GM12872 (cell line): ENCODE measurements around the gene AMBRA1.

Experiments used
- TF ChIP-seq, protein P1 (sequence below): IDR thresholded peaks from 3 replicates; pipeline ENCODE4 v1.5.1; 2011; ENCODE audit warnings: low read depth, mild to moderate bottlenecking, low read length, moderate library complexity; ENCODE audit not compliant: insufficient read depth

The AMBRA1 gene

DNA sequence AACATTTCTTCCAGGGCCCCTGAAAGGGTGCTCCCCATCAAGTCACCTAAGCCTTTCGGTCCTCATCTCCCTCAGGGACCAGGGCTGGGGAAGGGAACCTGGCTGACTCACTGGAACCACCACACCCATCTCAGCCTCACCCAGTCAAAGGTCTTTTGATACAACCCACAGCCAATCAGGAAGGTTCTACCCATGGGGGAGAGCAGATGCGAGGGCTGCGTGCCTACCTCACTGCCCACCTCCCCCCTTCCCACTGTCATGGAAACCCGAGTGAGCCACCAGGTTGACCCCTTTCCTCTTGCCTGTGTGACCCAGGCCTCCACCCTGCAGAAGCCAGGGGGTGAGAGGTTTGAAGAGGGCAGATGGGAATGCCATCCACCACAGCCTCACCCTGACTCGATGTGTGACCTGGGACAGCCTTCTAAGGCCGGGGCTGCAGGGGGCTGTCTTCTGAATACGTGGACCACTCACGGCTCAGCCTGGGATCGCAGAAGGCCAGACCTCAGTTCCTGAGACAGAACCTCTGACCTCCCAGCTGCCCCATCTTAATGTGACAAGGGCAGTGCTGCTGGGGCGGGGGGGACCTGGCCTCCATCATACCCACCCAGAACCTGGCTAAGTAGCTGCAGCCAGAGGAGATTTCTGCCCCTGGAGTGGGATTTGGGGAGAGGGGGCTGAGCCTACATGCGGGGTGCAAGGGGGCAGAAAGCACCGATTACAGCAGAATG, 209.7 kb downstream of the AMBRA1 start:
- TF ChIP-seq, protein P1, sequence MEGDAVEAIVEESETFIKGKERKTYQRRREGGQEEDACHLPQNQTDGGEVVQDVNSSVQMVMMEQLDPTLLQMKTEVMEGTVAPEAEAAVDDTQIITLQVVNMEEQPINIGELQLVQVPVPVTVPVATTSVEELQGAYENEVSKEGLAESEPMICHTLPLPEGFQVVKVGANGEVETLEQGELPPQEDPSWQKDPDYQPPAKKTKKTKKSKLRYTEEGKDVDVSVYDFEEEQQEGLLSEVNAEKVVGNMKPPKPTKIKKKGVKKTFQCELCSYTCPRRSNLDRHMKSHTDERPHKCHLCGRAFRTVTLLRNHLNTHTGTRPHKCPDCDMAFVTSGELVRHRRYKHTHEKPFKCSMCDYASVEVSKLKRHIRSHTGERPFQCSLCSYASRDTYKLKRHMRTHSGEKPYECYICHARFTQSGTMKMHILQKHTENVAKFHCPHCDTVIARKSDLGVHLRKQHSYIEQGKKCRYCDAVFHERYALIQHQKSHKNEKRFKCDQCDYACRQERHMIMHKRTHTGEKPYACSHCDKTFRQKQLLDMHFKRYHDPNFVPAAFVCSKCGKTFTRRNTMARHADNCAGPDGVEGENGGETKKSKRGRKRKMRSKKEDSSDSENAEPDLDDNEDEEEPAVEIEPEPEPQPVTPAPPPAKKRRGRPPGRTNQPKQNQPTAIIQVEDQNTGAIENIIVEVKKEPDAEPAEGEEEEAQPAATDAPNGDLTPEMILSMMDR = no peak

GRCh38 chr11:46383404-46383758, 210.4 kb downstream of the AMBRA1 start:
- TF ChIP-seq, protein P1 = no peak

DNA sequence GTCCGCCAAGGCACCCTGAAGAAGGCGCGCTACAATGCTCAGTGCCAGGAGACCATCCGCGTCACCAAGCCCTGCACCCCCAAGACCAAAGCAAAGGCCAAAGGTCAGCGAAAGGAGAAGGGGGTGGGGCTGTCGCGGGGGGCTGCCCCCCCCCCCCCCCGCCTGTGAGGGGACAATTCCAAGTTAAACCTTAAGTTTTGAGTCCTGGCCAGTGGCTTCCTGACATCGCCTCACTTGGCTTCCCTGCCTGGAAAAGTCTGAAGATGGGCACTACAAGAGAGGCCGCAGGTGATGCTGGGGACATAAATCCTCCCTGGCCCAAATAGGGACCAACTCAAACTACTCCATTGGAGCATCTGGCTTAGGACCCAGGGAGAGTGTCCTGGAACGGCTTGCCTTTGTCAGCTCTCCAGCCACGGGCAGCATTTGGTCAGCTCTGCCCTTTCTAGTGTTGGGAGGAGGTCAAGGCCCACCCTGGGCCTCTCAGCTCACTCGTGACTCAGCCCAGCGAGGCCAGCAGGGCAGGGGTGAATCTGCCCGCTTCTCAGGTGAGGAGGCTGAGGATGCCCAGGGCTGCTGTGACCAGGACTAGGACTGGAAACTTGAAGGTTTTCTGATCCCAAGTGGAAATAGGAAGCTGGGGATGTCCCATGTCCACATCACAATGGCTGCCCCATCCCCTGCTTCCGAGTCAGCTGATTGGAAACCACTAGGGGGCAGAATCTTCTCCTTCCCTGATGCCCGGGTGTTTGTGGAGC, 211.0 kb downstream of the AMBRA1 start:
- TF ChIP-seq, protein P1 = peak; percentile 46; the same call in 2 of the 3 replicates

DNA sequence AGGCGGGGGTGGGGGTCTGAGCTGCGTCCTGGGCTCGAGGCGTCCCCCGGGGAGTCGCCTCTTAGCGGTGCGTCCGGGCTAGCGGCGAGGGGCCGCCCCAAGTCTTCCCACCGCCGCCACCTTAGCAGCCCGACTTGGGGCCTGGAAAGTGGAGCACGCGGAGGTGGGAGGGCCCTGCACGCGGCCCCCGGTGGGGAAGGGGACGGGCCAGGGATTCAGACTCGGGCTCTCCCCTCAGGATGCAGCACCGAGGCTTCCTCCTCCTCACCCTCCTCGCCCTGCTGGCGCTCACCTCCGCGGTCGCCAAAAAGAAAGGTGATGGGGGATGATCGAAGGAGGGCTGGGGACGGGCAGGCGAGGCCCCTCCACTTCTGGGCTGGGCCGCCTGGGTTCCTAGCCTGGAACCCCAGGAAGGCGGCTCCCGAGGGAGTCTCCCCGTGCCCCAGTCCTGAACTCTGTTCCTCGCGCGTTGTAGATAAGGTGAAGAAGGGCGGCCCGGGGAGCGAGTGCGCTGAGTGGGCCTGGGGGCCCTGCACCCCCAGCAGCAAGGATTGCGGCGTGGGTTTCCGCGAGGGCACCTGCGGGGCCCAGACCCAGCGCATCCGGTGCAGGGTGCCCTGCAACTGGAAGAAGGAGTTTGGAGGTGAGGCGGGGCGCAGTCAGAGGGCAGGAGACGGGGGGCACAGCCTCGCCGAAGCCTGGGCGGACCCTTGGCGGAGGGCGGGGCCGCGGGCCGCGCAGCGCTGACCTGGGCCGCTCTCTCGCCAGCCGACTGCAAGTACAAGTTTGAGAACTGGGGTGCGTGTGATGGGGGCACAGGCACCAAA, 211.8 kb downstream of the AMBRA1 start:
- TF ChIP-seq, protein P1 = no peak

DNA sequence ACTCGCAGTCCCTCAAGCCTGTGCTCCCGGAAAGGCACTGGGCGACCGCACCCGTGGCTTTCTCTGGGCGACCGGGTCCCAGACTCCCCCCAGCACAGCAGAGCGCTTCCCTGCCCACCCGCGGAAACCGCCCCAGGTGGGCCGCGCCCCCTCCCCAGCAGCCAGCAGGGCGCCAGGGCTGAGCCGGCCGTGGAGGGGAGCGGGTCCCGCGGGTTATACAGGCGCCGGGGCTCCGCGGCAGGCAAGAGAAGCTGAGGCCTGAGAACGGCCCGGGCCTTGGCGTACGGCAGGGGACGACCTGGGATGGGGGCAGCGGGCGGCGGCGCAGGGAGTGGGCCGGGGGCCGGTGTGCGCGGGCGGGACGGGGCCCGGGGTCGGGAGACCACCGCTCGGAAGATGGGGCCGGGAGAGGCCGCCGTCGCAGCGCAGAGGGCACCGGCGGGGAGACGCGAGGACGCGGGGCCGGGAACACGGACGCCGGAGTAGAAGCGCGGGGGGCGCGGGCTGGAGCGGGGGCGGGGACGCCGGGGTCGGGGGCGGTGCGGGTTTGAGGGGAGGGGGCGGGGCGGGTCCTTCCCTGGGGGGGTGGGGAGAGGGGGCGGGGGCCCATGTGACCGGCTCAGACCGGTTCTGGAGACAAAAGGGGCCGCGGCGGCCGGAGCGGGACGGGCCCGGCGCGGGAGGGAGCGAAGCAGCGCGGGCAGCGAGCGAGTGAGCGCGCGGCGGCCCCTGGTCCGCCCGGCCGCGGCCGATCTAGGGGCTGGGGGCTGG, 212.6 kb downstream of the AMBRA1 start, which contains the start of gene MDK:
TSS of gene MDK (plus strand) at position 622 of the 771 bp plus-strand sequence. CDS start 389 bp downstream, outside the sequence.
- TF ChIP-seq, protein P1 = no peak

DNA sequence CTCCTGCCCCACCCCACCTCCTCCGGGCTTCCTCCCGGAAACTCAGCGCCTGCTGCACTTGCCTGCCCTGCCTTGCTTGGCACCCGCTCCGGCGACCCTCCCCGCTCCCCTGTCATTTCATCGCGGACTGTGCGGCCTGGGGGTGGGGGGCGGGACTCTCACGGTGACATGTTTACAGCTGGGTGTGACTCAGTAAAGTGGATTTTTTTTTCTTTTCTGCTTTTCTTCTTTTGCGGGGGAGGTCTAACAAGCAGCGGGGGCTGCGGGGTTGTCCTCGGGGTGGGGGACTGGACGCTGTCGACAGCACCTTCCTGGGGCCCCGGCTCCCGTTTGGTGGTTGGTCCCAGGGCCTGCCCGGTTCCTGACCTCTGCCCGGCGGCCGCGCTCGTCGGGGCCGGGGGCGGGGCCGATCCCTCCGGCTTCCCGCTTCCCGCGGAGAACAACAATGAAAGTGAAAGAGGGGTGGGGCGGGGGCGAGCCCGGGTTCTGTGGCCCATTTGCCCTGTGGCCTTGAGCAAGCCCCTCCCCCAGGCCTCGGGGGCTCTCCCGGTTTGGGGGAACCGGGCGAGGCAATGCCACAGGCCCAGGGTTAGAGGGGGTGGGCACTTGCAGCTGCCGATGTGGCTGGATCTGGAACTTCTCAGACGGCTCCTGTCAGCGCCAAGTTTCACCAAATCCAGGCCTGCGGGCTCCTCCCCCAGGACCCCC, 213.3 kb downstream of the AMBRA1 start:
- TF ChIP-seq, protein P1 = no peak
